HAP-1 (cell line): ENCODE data around the gene EPB41.
"Not testable (repeated sequence)": the region's sequence is repeated elsewhere in the genome, so short reads cannot be mapped to it uniquely, and the experiment has no call there.

Experiments
- DNase-seq, 2 experiments: peaks; one replicate each; pipeline ENCODE4 v3.0.0-alpha.2; 2016 to 2020; ENCODE audit warnings: low spot score in 2 of 2
- H3K27me3 ChIP-seq: fragments of 250-450 bp; sonication (Bioruptor Pico); 2 replicates; pipeline ENCODE4 v1.5.1; 2020; ENCODE audit warnings: low read depth, mild to moderate bottlenecking, moderate library complexity
- H3K36me3 ChIP-seq: fragments of 250-450 bp; sonication (Bioruptor Pico); replicated peaks from 2 replicates; pipeline ENCODE4 v1.5.1; 2020; ENCODE audit warnings: mild to moderate bottlenecking
- H3K4me1 ChIP-seq: fragments of 250-450 bp; sonication (Bioruptor Pico); 2 replicates; pipeline ENCODE4 v1.5.1; 2020; ENCODE audit warnings: mild to moderate bottlenecking
- H3K4me3 ChIP-seq: fragments of 250-450 bp; sonication (Bioruptor Pico); 2 replicates; pipeline ENCODE4 v1.5.1; 2020; ENCODE audit warnings: mild to moderate bottlenecking, moderate library complexity
- H3K9me3 ChIP-seq: fragments of 250-450 bp; sonication (Bioruptor Pico); 2 replicates; pipeline ENCODE4 v1.5.1; 2020; ENCODE audit warnings: mild to moderate bottlenecking, moderate library complexity
- in situ Hi-C: fragments of 300-500 bp; cut with MboI; formaldehyde crosslinking; loops from 3 replicates; pipeline ENCODE4 v1.14.3; 2020; ENCODE audit warnings: low sequenced_read_pairs, inconsistent platforms, mixed read lengths

The EPB41 gene

DNA sequence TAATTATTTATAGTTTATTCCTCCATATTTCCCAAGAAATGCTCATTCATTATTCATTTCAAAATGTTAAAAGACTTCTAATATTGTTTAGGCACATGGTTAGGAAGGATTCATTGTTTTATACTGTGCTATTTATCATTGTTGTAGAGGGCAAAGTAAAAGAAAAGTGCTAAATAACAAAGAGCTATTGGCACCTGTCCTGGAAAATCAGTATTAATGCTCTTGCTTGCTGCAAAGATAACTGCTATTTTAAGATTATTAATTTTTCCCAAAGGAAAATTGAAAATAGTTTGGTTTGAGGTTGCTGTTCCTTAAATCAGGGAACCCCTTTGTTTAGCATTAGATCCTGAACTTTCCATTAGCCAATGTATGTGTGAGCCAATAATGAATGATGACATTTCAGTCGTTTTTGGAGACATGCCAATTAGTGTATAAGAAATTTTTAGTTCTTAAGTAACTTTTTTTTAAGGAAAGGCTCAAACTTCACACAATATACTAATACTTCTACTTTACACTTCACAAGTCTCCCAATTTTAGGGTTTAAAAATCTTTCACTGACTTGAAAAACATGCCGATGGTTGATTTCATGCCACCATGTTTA, 39.9 kb downstream of the EPB41 start:
- in situ Hi-C loops = no loop called here

GRCh38 chr1:28956038-28956464, 41.7 kb downstream of the EPB41 start:
- DNase-seq = no peak
- in situ Hi-C loops = no loop called here
- H3K4me3 ChIP-seq = no peak overlapping the region
- H3K36me3 ChIP-seq = no peaks in the 10 kb centered on the region
- no peaks in the 10 kb centered on the region for H3K9me3 ChIP-seq
- no peaks in the 10 kb centered on the region for H3K27me3 ChIP-seq
- H3K4me1 ChIP-seq = no peaks in the 10 kb centered on the region; the same call in 1 of the 2 replicates

More for the DNA sequence above, 39.9 kb downstream of the EPB41 start:
- Histone ChIP-seq H3K9me3 (no peaks in the 10 kb centered on the region), H3K27me3 (no peaks in the 10 kb centered on the region), H3K4me1 (no peaks in the 10 kb centered on the region; the same call in 1 of the 2 replicates), H3K4me3 (no peak overlapping the region), H3K36me3 (no peaks in the 10 kb centered on the region)
- no peak for DNase-seq

GRCh38 chr1:28962114-28962831, 47.9 kb downstream of the EPB41 start:
- H3K4me3 ChIP-seq, in situ Hi-C loops, H3K36me3 ChIP-seq, DNase-seq, H3K9me3 ChIP-seq, H3K27me3 ChIP-seq: not testable (repeated sequence)
- peaks cover 12% of the 10 kb centered on the region for H3K4me1 ChIP-seq

GRCh38 chr1:28965271-28965870, 51.0 kb downstream of the EPB41 start:
- Histone ChIP-seq H3K4me1 (peaks cover 12% of the 10 kb centered on the region), H3K36me3 (no peaks in the 10 kb centered on the region)

DNA sequence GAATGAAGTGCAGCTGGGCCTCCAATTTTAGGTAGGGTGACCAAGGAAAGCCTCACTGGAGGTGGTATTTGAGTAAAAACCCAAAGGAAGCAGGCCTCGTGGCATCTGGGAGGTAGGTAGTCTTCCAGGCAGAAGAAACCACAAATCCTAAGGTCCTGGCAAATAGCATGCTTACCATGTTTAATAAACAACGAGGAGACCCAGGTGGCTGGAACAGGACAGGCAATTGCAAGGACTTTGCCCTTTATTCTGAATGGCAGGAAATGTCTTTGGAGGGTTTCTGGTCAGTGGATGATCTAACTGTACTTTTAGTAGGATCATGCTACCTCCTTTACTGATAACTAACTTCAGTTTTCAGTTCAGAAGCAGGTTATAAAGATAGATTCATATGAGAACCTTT, 52.2 kb downstream of the EPB41 start:
- Histone ChIP-seq H3K9me3 (no peaks in the 10 kb centered on the region), H3K4me1 (peaks cover 12% of the 10 kb centered on the region), H3K27me3 (no peaks in the 10 kb centered on the region), H3K4me3 (no peak overlapping the region), H3K36me3 (no peaks in the 10 kb centered on the region)
- in situ Hi-C loops = no loop called here
- no peak for DNase-seq

More at GRCh38 chr1:28965271-28965870, 51.0 kb downstream of the EPB41 start:
- Histone ChIP-seq H3K4me3 (no peak overlapping the region), H3K27me3 (no peaks in the 10 kb centered on the region), H3K9me3 (no peaks in the 10 kb centered on the region)
- in situ Hi-C loops = no loop called here
- DNase-seq = peak; percentile 39 to 74

DNA sequence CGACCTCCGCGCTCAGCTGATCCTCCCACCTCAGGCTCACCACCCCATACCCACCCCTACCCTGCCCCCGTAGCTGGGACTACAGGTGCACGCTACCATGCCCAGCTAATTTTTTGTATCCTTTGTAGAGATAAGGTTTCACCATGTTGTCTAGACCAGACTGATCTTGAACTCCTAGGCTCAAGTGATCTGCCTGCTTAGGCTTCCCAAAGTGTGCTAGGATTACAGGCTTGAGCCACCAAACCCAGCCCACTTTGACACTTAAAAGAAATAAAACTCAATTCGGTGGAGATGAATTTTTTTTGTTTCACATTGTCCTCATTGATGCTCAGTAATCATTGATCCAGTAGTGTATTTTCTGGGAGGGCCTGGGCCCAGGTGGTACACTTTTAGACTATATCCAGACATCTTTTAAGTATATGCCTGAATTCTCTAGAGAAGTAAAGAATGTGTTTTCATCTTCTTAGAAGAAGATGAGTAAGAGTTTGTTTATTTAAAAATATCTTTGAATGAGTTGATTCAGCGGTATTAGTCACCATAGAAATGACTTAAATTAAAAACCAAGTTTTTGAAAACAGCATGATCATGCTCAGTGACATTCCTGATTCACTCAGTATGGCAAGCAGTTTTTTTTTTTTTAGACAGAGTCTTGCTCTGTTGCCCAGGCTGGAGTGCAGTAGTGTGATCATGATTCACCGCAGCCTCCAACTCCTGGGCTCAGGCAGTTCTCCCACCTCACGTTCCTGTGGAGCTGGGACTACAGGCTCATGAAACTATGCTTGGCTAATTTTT, 57.8 kb downstream of the EPB41 start:
- H3K4me3 ChIP-seq = no peak overlapping the region
- H3K9me3 ChIP-seq = no peaks in the 10 kb centered on the region
- H3K4me1 ChIP-seq = peaks cover 10% of the 10 kb centered on the region
- no peaks in the 10 kb centered on the region for H3K27me3 ChIP-seq
- in situ Hi-C loops = no loop called here
- DNase-seq = no peak
- H3K36me3 ChIP-seq = no peaks in the 10 kb centered on the region

GRCh38 chr1:28973596-28974421, 59.4 kb downstream of the EPB41 start:
- Histone ChIP-seq H3K4me1 (peaks cover 10% of the 10 kb centered on the region), H3K4me3 (no peak overlapping the region), H3K36me3 (no peaks in the 10 kb centered on the region), H3K27me3 (no peaks in the 10 kb centered on the region), H3K9me3 (no peaks in the 10 kb centered on the region)
- in situ Hi-C loops = no loop called here
- no peak for DNase-seq

GRCh38 chr1:28974432-28974831, 60.1 kb downstream of the EPB41 start:
- in situ Hi-C loops = no loop called here
- Histone ChIP-seq H3K36me3 (no peaks in the 10 kb centered on the region), H3K4me3 (no peak overlapping the region), H3K9me3 (no peaks in the 10 kb centered on the region), H3K4me1 (peaks cover 10% of the 10 kb centered on the region), H3K27me3 (no peaks in the 10 kb centered on the region)
- no peak for DNase-seq

DNA sequence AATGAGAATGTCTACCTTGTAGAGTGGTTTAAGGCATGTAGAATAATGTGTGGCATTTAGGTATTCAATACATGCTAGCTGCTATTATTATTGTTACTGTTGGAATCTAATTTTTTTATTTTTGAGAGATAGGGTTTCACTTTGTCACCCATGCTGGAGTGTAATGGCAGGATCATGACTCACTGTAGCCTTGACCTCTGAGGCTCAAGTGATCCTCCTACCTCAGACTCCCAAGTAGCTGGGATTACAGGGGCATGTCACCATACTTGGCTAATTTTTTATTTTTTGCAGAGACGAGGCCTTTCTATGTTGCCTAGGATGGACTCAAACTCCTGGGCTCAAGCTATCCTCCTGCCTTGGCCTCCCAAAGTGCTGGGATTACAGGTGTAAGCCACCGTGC, 61.9 kb downstream of the EPB41 start:
- H3K4me3 ChIP-seq = no peak overlapping the region
- H3K36me3 ChIP-seq = no peaks in the 10 kb centered on the region
- H3K9me3 ChIP-seq = no peaks in the 10 kb centered on the region
- DNase-seq = no peak
- H3K4me1 ChIP-seq = peaks cover 10% of the 10 kb centered on the region
- H3K27me3 ChIP-seq = no peaks in the 10 kb centered on the region
- in situ Hi-C loops = no loop called here

- Histone ChIP-seq H3K4me3 (no peak overlapping the region), H3K27me3 (no peaks in the 10 kb centered on the region), H3K36me3 (no peaks in the 10 kb centered on the region), H3K4me1 (no peaks in the 10 kb centered on the region), H3K9me3 (no peaks in the 10 kb centered on the region; the same call in 1 of the 2 replicates)
- no peak for DNase-seq
- in situ Hi-C loops = no loop called here
Observed at GRCh38 chr1:28981210-28981609, 66.8 kb downstream of the EPB41 start.

- Histone ChIP-seq H3K9me3 (no peaks in the 10 kb centered on the region; the same call in 1 of the 2 replicates), H3K27me3 (no peaks in the 10 kb centered on the region), H3K4me1 (no peaks in the 10 kb centered on the region), H3K4me3 (no peak overlapping the region), H3K36me3 (no peaks in the 10 kb centered on the region)
- no peak for DNase-seq
- in situ Hi-C loops = no loop called here
Observed at GRCh38 chr1:28982198-28982597, 67.8 kb downstream of the EPB41 start.

- Histone ChIP-seq H3K27me3 (no peaks in the 10 kb centered on the region), H3K4me3 (no peak overlapping the region), H3K9me3 (no peaks in the 10 kb centered on the region; the same call in 1 of the 2 replicates), H3K36me3 (no peaks in the 10 kb centered on the region), H3K4me1 (no peaks in the 10 kb centered on the region)
- in situ Hi-C loops = no loop called here
- DNase-seq = no peak
Observed at GRCh38 chr1:28983091-28983490, 68.7 kb downstream of the EPB41 start.
